NCI-H446 treated with DMSO at 0.1 percent for 48 hours (cell line): ENCODE results near the gene GAGE12D.
"Not testable (repeated sequence)": the region's sequence is repeated elsewhere in the genome, so short reads cannot be mapped to it uniquely, and the experiment has no call there.

Experiments
- DNase-seq: peaks from one replicate; lab custom pipeline; 2025; lab: John Stamatoyannopoulos, UW

Gene GAGE12D, protein sequence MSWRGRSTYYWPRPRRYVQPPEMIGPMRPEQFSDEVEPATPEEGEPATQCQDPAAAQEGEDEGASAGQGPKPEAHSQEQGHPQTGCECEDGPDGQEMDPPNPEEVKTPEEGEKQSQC

DNA sequence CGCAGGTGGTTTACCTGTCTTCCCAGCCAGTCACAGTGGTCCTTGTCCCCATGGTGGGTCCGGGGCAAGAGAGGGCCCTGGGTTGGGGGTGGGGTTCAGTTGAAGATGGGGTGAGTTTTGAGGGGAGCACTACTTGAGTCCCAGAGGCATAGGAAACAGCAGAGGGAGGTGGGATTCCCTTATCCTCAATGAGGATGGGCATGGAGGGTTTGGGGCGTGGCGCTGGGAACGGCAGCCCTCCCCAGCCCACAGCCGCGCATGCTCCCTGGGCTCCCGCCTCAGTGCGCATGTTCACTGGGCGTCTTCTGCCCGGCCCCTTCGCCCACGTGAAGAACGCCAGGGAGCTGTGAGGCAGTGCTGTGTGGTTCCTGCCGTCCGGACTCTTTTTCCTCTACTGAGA, at the start of gene GAGE12D:
Gene GAGE12D, plus strand, starts transcription at position 301 of the 400 bp plus-strand sequence. CDS start 1,155 bp downstream, outside the sequence.
- DNase-seq = not testable (repeated sequence)

DNA sequence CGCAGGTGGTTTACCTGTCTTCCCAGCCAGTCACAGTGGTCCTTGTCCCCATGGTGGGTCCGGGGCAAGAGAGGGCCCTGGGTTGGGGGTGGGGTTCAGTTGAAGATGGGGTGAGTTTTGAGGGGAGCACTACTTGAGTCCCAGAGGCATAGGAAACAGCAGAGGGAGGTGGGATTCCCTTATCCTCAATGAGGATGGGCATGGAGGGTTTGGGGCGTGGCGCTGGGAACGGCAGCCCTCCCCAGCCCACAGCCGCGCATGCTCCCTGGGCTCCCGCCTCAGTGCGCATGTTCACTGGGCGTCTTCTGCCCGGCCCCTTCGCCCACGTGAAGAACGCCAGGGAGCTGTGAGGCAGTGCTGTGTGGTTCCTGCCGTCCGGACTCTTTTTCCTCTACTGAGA, 9.7 kb upstream of the GAGE12D start, which contains the start of gene GAGE12C:
Gene GAGE12C, plus strand, starts transcription at position 301 of the 400 bp plus-strand sequence. CDS start 1,155 bp downstream, outside the sequence.
- not testable (repeated sequence) for DNase-seq

DNA sequence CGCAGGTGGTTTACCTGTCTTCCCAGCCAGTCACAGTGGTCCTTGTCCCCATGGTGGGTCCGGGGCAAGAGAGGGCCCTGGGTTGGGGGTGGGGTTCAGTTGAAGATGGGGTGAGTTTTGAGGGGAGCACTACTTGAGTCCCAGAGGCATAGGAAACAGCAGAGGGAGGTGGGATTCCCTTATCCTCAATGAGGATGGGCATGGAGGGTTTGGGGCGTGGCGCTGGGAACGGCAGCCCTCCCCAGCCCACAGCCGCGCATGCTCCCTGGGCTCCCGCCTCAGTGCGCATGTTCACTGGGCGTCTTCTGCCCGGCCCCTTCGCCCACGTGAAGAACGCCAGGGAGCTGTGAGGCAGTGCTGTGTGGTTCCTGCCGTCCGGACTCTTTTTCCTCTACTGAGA, 9.5 kb downstream of the GAGE12D start, which contains the start of gene GAGE12E:
Gene GAGE12E, plus strand, starts transcription at position 301 of the 400 bp plus-strand sequence. CDS start 1,155 bp downstream, outside the sequence.
- DNase-seq = not testable (repeated sequence)

DNA sequence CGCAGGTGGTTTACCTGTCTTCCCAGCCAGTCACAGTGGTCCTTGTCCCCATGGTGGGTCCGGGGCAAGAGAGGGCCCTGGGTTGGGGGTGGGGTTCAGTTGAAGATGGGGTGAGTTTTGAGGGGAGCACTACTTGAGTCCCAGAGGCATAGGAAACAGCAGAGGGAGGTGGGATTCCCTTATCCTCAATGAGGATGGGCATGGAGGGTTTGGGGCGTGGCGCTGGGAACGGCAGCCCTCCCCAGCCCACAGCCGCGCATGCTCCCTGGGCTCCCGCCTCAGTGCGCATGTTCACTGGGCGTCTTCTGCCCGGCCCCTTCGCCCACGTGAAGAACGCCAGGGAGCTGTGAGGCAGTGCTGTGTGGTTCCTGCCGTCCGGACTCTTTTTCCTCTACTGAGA, 19.0 kb downstream of the GAGE12D start, which contains the start of gene GAGE12F:
Gene GAGE12F, plus strand, starts transcription at position 301 of the 400 bp plus-strand sequence. CDS start 1,155 bp downstream, outside the sequence.
- DNase-seq = not testable (repeated sequence)

DNA sequence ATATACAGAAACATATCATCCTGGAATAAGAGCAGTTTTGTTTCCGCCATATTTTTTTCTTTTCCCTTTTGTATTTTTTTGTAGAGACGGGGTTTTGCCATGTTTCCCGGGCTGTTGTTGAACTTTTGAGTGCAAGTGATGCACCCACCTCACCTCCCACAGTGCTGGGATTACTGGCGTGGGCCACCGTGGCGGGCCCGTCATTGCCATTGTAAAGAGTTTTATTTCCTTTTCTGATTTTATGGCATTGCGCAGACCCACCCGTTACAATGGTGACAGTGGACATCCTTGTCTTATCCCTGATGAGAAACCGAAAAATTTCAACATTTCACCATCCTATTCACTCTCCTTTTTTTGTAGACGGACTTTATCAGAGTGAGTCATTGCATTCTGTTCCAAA, 27.2 kb downstream of the GAGE12D start:
- not testable (repeated sequence) for DNase-seq

DNA sequence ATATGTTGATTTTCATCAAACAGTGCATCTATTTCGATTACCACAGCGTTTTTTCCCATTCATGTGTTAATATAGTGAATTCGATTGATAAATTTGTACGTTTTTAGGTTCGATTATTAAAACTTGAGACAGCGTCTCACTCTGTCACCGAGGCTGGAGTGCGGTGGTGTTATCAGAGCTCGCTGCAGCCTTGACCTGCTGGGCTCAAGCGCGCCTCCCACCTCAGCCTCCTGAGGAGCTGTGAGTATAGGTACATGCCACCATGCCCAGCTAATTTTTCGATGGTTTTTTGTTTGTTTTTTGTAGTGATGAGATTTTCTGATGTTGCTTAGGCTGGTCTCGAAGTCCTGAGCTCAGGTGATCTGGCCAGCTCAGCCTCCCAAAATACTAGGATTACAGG, 27.6 kb downstream of the GAGE12D start:
- not testable (repeated sequence) for DNase-seq

DNA sequence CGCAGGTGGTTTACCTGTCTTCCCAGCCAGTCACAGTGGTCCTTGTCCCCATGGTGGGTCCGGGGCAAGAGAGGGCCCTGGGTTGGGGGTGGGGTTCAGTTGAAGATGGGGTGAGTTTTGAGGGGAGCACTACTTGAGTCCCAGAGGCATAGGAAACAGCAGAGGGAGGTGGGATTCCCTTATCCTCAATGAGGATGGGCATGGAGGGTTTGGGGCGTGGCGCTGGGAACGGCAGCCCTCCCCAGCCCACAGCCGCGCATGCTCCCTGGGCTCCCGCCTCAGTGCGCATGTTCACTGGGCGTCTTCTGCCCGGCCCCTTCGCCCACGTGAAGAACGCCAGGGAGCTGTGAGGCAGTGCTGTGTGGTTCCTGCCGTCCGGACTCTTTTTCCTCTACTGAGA, 28.6 kb downstream of the GAGE12D start, which contains the start of gene GAGE12G:
Gene GAGE12G, plus strand, starts transcription at position 301 of the 400 bp plus-strand sequence. CDS start 1,155 bp downstream, outside the sequence.
- not testable (repeated sequence) for DNase-seq

DNA sequence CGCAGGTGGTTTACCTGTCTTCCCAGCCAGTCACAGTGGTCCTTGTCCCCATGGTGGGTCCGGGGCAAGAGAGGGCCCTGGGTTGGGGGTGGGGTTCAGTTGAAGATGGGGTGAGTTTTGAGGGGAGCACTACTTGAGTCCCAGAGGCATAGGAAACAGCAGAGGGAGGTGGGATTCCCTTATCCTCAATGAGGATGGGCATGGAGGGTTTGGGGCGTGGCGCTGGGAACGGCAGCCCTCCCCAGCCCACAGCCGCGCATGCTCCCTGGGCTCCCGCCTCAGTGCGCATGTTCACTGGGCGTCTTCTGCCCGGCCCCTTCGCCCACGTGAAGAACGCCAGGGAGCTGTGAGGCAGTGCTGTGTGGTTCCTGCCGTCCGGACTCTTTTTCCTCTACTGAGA, 38.1 kb downstream of the GAGE12D start, which contains the start of gene GAGE12H:
Gene GAGE12H, plus strand, starts transcription at position 301 of the 400 bp plus-strand sequence. CDS start 1,155 bp downstream, outside the sequence.
- not testable (repeated sequence) for DNase-seq

DNA sequence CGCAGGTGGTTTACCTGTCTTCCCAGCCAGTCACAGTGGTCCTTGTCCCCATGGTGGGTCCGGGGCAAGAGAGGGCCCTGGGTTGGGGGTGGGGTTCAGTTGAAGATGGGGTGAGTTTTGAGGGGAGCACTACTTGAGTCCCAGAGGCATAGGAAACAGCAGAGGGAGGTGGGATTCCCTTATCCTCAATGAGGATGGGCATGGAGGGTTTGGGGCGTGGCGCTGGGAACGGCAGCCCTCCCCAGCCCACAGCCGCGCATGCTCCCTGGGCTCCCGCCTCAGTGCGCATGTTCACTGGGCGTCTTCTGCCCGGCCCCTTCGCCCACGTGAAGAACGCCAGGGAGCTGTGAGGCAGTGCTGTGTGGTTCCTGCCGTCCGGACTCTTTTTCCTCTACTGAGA, 47.7 kb downstream of the GAGE12D start, which contains the start of gene GAGE2A:
Gene GAGE2A, plus strand, starts transcription at position 301 of the 400 bp plus-strand sequence. CDS start 1,155 bp downstream, outside the sequence.
- not testable (repeated sequence) for DNase-seq

DNA sequence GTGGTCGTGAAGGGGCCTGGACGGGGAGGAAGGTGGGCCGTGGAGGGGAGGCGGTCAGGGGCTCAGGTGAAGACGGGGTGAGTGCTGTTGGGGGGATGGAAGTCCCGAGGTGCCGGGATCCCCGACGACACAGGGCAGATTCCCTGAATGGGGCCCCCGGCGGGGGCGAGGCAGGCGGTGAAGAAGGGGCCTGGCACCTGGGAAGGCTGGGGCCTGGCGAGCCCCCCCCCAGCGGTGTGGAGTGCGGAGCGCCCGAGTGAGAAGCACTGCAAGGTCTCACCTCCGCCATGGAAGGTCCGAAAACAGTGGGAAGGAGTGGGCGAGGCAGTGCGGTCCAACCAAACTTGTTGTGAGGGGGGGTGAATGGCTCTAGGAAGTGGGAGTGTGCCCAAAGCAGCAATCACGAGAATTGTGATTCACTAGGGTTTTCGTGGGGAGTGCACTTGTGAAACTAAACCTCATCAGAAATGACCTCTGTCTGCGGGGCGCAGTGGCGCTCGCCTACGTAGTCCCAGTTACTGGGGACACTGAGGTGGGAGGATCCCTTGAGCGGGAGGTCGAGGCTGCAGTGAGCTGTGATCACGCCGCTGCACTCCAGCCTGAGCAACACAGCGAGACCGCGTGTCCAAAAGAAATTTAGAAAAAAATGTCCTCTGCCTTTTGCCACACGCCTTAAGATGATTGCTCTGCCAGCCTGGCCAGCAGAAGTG, 48.4 kb downstream of the GAGE12D start:
- not testable (repeated sequence) for DNase-seq

DNA sequence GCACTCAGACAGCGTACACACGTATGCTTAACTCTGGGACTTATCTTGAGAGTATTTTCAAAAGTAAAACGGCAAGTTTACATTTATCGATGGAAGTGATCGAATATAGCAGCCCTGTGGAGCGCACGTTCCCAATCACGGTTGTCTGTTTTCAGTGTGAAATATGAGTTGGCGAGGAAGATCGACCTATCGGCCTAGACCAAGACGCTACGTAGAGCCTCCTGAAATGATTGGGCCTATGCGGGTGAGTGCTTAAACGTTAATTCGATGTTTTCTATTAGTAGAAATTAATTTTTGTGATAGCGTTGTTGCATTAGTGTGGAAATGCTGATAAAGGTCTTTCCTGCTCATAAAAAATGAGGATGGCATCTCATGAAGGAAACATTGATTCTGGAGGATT, 49.0 kb downstream of the GAGE12D start:
- not testable (repeated sequence) for DNase-seq
